Activated naive CD8-positive, alpha-beta T cell (primary cell): ENCODE results near the gene NEUROG1.
"Not testable (repeated sequence)": the region's sequence is repeated elsewhere in the genome, so short reads cannot be mapped to it uniquely, and the experiment has no call there.

Experiments used
- H3K27ac Mint-ChIP-seq: one replicate; pipeline ENCODE4 v1.8.0; 2021; ENCODE audit warnings: mixed read lengths
- H3K27me3 Mint-ChIP-seq: one replicate; pipeline ENCODE4 v1.8.0; 2021; ENCODE audit warnings: mixed read lengths
- H3K36me3 Mint-ChIP-seq: one replicate; pipeline ENCODE4 v1.8.0; 2021; ENCODE audit warnings: mixed read lengths
- H3K4me1 Mint-ChIP-seq: one replicate; pipeline ENCODE4 v1.8.0; 2021; ENCODE audit warnings: low read depth, mixed read lengths
- H3K4me3 Mint-ChIP-seq: one replicate; pipeline ENCODE4 v1.8.0; 2021; ENCODE audit warnings: mild to moderate bottlenecking, mixed read lengths
- H3K9me3 Mint-ChIP-seq: one replicate; pipeline ENCODE4 v1.8.0; 2021; ENCODE audit warnings: low read depth, mixed read lengths

The NEUROG1 gene

DNA sequence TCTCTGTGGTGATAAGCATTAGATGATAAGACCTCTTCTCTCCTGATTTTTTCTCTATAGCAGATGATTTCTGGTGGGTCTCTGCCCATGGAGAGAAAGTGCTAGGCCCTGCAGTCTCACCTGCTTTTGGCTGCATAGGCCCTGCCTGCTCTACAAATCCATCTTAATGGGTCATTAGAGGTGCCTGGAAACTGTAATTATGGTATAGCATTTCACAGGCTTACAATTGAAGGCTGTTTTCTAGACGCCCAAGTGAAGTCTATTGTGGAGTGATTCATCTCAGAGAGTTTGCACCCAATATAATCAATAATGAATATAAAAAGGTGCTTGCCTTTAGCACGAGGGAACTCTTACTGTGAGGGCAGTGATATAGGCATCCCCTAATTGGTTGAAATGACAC lies 33.8 kb downstream of the NEUROG1 start:
- Mint-ChIP-seq H3K27ac (no peak overlapping the region), H3K27me3 (peaks cover 13% of the 10 kb centered on the region), H3K36me3 (no peaks in the 10 kb centered on the region), H3K4me3 (no peak overlapping the region), H3K9me3 (no peaks in the 10 kb centered on the region), H3K4me1 (no peaks in the 10 kb centered on the region)

- H3K4me1 Mint-ChIP-seq = no peaks in the 10 kb centered on the region
- no peak overlapping the region for H3K4me3 Mint-ChIP-seq
- no peaks in the 10 kb centered on the region for H3K36me3 Mint-ChIP-seq
- H3K9me3 Mint-ChIP-seq = no peaks in the 10 kb centered on the region
- peaks cover 15% of the 10 kb centered on the region for H3K27me3 Mint-ChIP-seq
- no peak overlapping the region for H3K27ac Mint-ChIP-seq
Measured at GRCh38 chr5:135498637-135498995, 37.1 kb downstream of the NEUROG1 start.

DNA sequence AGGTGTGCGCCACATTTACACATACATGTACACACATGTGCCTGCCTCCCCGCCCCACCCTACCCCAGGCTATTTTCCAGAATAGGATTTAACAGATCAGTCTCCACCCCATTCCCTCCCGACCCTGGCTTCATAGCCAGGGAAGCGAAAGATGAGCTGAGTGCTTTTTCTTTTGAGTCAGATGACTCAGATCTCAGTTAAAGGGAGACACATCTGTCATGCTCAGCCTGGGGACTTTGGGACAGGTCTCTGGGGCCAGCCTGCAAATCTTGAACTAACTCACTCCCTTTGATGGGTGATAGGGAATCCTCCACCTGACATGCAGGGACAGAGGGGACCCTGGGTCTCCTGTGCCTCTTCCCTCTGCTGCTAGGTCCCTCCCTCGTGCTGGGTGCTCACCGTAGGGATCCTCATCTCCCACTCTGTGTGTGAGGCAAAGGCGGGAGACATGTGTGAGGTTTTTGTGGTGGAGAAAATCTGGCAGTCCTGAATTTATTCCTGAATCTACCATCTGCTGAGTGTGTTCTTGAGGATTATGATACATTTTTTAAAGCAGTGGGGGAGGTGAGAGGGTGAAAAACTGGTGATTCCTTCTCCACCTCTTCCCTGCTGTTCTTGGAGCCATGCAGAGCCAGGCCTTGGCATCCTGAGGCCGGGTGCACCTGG lies 37.7 kb downstream of the NEUROG1 start:
- no peak overlapping the region for H3K27ac Mint-ChIP-seq
- no peaks in the 10 kb centered on the region for H3K9me3 Mint-ChIP-seq
- H3K36me3 Mint-ChIP-seq = no peaks in the 10 kb centered on the region
- peaks cover 10% of the 10 kb centered on the region for H3K27me3 Mint-ChIP-seq
- H3K4me3 Mint-ChIP-seq = no peak overlapping the region
- H3K4me1 Mint-ChIP-seq = no peaks in the 10 kb centered on the region

DNA sequence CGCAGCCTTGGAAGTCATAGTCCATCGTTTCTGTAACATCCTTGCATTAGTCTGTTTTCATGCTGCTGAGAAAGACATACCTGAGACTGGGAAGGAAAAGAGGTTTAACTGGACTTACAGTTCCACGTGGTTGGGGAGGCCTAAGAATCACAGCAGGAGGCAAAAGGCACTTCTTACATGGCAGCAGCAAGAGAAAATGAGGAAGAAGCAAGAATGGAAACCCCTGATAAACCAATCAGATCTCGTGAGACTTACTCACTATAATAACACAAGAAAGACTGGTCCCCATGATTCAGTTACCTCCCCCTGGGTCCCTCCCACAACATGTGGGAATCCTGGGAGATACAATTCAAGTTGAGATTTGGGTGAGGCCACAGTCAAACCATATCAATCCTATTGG lies 40.2 kb downstream of the NEUROG1 start:
- H3K27me3 Mint-ChIP-seq = peaks cover 10% of the 10 kb centered on the region
- not testable (repeated sequence) for H3K4me3 Mint-ChIP-seq, H3K4me1 Mint-ChIP-seq, H3K9me3 Mint-ChIP-seq, H3K36me3 Mint-ChIP-seq, H3K27ac Mint-ChIP-seq

DNA sequence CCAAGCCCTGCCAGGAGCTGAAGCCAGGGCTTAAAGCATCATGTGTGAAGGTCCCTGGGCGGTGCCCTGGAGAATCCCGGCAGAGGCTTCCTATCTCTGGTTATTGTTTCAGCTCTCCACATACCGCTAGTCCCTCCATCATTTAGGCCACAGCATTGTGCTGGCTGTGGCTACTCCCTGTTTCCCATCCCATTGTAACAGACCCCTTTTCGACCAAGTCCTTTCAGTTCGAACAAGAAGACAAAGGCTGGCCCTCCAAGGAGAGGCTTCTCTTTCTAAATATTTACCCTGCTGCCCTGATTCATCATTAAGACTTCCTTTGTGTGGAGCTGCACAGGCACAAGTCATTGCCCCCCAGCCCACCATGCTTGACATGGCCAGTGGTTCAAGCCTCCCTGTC lies 41.6 kb downstream of the NEUROG1 start:
- Mint-ChIP-seq H3K27me3 (peaks cover 13% of the 10 kb centered on the region), H3K4me3 (no peak overlapping the region), H3K9me3 (no peaks in the 10 kb centered on the region), H3K4me1 (peaks cover 7% of the 10 kb centered on the region), H3K27ac (no peak overlapping the region), H3K36me3 (no peaks in the 10 kb centered on the region)

- H3K36me3 Mint-ChIP-seq = no peaks in the 10 kb centered on the region
- H3K9me3 Mint-ChIP-seq = no peaks in the 10 kb centered on the region
- H3K4me3 Mint-ChIP-seq = no peak overlapping the region
- H3K27ac Mint-ChIP-seq = no peak overlapping the region
- peaks cover 14% of the 10 kb centered on the region for H3K27me3 Mint-ChIP-seq
- peaks cover 8% of the 10 kb centered on the region for H3K4me1 Mint-ChIP-seq
Measured at GRCh38 chr5:135493406-135494180, 42.2 kb downstream of the NEUROG1 start.

DNA sequence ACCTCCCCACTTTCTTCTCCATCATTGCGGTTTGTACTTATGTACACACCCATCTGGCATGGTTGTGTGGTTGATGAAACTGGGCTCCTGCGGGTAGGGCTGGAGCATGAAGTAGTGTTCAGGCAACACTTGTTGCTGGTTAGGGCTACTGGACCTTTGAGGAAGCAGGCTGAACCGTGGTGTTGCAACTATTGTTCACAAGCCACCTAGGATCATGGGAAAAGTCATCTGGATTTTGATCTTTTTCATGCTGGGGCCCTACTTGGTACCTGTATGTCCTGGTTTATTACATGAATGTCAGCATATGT lies 43.5 kb downstream of the NEUROG1 start:
- Mint-ChIP-seq H3K27me3 (peaks cover 24% of the 10 kb centered on the region), H3K36me3 (no peaks in the 10 kb centered on the region), H3K9me3 (no peaks in the 10 kb centered on the region), H3K27ac (no peak overlapping the region), H3K4me3 (no peak overlapping the region), H3K4me1 (peaks cover 13% of the 10 kb centered on the region)

DNA sequence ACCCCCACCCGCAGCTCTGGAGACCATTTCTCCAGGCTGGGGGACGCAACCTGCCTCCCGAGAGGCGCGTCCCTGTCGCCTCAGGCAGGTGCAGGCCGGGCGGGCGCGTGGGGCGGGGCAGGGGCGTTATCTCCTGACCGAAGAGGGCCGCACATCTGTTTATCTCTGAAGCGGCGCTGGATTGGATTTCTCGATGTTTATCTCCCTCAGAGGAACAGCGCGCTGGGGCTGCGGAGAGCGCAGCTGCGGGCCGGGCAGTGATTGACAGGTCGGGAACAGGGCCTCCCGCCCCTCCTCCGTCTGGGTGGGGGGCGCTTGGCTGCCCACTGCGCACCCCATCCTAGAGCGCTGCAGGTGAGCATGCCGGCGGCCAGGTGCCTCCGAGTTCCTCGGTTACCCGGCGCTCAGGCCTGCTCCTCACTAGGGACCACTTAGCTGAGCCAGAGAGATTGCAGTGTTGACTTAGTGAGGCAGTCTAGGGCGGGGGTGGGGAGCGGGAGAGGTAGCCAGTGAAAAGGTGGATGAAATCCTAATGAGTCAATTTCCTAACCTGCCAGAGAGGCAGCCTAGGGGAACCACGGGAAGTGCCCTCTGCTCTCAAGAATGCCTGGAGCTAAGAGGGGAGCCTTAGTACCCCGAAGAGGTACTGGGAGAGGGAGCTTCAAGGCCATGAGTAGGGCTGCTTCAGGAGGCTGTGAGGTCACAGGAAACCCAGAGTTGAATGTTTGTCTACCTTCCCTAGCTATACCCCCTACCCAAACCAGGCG lies 44.0 kb downstream of the NEUROG1 start:
- H3K9me3 Mint-ChIP-seq = no peaks in the 10 kb centered on the region
- H3K4me3 Mint-ChIP-seq = no peak overlapping the region
- no peak overlapping the region for H3K27ac Mint-ChIP-seq
- peaks cover 27% of the 10 kb centered on the region for H3K27me3 Mint-ChIP-seq
- peaks cover 13% of the 10 kb centered on the region for H3K4me1 Mint-ChIP-seq
- H3K36me3 Mint-ChIP-seq = no peaks in the 10 kb centered on the region

DNA sequence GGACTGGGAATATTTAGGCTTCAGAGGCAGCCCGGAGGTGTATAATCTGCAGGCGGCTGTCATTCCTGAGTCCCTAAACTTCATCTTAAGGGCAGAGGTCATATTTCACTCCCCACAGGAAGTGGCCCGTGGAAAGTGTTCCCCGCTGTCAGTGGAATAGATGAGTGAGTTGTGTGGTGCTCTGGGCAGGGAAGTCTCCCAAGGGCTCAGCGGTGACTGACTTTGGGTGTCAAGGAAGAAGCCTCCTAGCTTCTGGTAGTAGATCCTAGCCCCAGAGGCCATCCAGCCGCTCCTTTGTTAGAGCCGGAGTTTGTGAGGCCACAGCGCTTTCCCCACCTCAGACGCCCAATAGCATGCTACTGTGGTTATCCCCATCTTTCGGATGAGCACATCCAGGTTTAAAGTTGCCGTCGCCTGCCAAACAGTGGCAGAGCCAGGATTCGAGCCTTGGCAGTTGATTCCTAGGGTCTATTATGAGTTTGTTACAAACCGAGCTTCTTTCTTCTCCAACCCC lies 44.7 kb downstream of the NEUROG1 start:
- Mint-ChIP-seq H3K9me3 (no peaks in the 10 kb centered on the region), H3K27me3 (peaks cover 28% of the 10 kb centered on the region), H3K36me3 (no peaks in the 10 kb centered on the region), H3K4me1 (peaks cover 13% of the 10 kb centered on the region), H3K27ac (no peak overlapping the region), H3K4me3 (no peak overlapping the region)

DNA sequence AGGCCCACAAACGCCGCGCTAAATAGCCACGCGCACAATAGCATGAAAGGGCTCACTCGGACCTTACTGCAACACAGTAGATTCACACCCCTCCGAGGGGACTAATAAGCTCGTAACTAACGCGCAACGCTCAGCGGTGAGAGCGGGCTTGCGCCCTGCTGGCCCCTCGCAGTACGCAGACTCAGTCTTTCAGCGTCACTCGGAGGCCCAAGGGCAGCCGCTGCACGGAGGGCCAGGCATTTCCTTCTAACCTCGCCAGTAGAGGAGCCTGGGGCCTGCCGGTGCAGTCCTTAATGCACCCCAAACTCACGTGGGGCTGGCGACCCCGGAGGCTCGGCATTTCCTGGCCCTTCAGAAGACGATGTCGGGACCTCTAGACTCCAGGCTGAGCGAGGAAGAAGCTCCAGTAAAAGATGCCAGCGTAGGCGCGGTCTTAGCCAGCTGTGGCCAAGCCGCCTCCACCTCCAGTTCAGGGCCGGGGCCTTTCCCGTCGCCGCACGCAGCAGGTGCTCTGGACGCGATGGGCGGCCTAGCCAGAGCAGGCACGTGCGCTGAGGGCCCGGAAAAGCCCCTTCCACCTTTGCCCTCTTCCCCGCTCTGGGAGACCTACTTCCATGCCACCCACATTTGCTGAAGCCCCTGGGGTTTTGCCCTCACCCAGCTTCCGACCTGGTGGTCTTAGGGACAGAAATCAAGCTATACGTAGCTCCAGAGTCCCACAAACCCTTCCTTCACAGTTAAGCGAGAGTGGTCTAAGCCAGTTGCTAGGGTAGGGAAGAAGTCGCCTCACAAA lies 45.3 kb downstream of the NEUROG1 start:
- Mint-ChIP-seq H3K36me3 (no peaks in the 10 kb centered on the region), H3K27ac (no peak overlapping the region), H3K27me3 (peaks cover 26% of the 10 kb centered on the region), H3K4me3 (no peak overlapping the region), H3K4me1 (peaks cover 13% of the 10 kb centered on the region), H3K9me3 (no peaks in the 10 kb centered on the region)

- H3K27me3 Mint-ChIP-seq = peaks cover 28% of the 10 kb centered on the region
- H3K27ac Mint-ChIP-seq = no peak overlapping the region
- no peaks in the 10 kb centered on the region for H3K36me3 Mint-ChIP-seq
- H3K4me3 Mint-ChIP-seq = no peak overlapping the region
- H3K9me3 Mint-ChIP-seq = no peaks in the 10 kb centered on the region
- peaks cover 13% of the 10 kb centered on the region for H3K4me1 Mint-ChIP-seq
Measured at GRCh38 chr5:135489466-135490244, 46.1 kb downstream of the NEUROG1 start.

DNA sequence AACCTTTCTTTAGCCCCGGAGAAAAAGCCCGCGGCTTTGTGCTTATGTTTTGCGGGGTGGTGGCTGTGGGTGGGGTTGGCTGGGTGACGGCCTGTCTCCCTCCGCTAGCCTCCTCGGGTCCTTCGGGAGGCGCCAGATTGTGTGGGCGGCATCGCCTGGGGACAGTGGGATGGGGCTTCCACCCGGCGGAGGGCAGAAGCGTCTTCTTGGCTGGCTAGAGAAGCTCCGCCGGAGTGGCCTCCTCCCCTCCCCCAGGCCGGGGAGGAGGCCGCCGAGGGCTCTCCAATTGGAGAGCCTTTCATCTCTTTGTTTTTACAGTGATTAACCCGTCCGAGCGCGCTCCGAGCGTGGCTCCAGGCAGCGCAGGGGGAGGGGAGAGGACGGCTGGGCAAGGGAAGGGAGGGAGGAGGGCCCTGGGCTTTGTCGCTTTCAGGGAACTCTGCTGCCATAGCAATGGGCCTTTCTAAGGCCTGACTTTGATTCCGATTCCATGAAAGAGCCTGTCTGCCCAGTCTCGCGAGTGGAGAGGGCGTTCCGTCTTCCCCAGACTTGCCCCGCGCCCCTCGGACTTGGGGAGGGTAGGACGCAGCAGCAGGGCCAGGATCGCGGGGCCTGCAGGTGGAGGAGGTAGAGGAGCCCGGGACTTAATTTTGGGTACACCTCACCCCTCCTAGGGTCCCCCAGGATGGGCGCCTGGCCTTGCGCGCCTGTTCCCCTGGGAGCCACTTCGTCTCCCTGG lies 46.9 kb downstream of the NEUROG1 start:
- H3K36me3 Mint-ChIP-seq = no peaks in the 10 kb centered on the region
- H3K27me3 Mint-ChIP-seq = peaks cover 25% of the 10 kb centered on the region
- H3K9me3 Mint-ChIP-seq = no peaks in the 10 kb centered on the region
- no peak overlapping the region for H3K27ac Mint-ChIP-seq
- peaks cover 13% of the 10 kb centered on the region for H3K4me1 Mint-ChIP-seq
- H3K4me3 Mint-ChIP-seq = no peak overlapping the region

DNA sequence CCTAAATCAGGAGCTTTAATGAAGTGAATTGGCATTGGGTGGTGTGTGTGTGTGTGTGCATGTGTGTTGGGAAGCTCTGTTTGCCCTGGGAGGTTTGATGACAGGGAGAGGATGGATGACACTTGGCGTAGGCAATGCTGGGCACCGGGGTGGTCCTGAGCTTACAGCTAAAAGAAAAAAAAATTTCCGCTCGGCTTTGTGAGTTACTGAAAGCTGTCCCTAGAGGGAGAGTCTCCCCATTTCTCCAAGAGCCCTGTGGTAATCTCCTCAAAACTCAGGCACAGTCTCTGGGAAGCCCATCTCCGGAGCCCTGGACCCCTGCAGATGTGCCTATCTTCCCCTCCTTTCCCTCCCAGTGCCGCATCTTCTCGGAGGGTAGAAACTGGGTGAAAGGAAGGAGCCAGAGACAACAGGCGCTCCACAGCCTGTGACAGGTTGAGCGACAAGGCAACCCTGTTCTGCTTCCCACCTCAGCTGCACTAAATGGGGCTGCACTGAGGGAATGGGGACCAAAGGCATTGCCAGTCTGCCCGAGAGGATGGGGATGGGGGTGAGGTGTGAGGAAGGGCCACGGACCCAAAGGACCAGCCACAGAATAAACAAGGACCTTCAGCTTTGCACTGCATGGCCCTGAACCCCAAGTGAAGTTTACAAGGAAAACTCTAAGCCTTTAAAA lies 47.8 kb downstream of the NEUROG1 start:
- H3K4me3 Mint-ChIP-seq = no peak overlapping the region
- no peaks in the 10 kb centered on the region for H3K9me3 Mint-ChIP-seq
- peaks cover 13% of the 10 kb centered on the region for H3K4me1 Mint-ChIP-seq
- H3K27me3 Mint-ChIP-seq = peaks cover 25% of the 10 kb centered on the region
- no peak overlapping the region for H3K27ac Mint-ChIP-seq
- no peaks in the 10 kb centered on the region for H3K36me3 Mint-ChIP-seq
